Spleen (tissue), 11 donors: ENCODE results near the gene TJP1. TPM values are rescaled to one million over a fixed set of nuclear protein-coding genes. Genes with fewer than 3 reads are reported as not detected.
"Not testable (repeated sequence)": the region's sequence is repeated elsewhere in the genome, so short reads cannot be mapped to it uniquely, and the experiment has no call there.

Experiments used
- DNase-seq: peaks from one replicate; pipeline ENCODE4 v3.0.0-alpha.2; 2020
- H3K27ac ChIP-seq, 8 donors: fragments of 200-600 bp; sonication (generic) in 7 of 8; 1 replicate in 4 of 8; 2 replicates in 4 of 8; pipeline versions ENCODE4 v1.5.0 to v1.8.0; 2016 to 2021; ENCODE audit warnings: inconsistent platforms in 4 of 8, mild to moderate bottlenecking in 4 of 8, moderate library complexity in 1 of 8
- H3K27me3 ChIP-seq, 7 donors: fragments of 200-600 bp; sonication (generic) in 6 of 7; replicated peaks in 1 of 7; 1 replicate in 4 of 7; 2 replicates in 3 of 7; pipeline versions ENCODE4 v1.5.0 to v1.8.0; 2016 to 2021; ENCODE audit warnings: inconsistent platforms in 3 of 7, mild to moderate bottlenecking in 1 of 7
- H3K36me3 ChIP-seq, 6 donors: fragments of 200-600 bp; sonication (generic) in 5 of 6; 1 replicate in 4 of 6; 2 replicates in 2 of 6; pipeline versions ENCODE4 v1.5.0 to v1.8.0; 2016 to 2021; ENCODE audit warnings: inconsistent platforms in 2 of 6
- H3K4me1 ChIP-seq, 6 donors: fragments of 200-600 bp; sonication (generic) in 5 of 6; 1 replicate in 3 of 6; 2 replicates in 3 of 6; pipeline versions ENCODE4 v1.5.0 to v1.8.0; 2016 to 2021; ENCODE audit warnings: inconsistent platforms in 3 of 6
- H3K4me3 ChIP-seq, 8 donors: fragments of 200-600 bp; sonication (generic) in 7 of 8; 1 replicate in 4 of 8; 2 replicates in 4 of 8; pipeline versions ENCODE4 v1.5.0 to v1.8.0; 2016 to 2021; ENCODE audit warnings: inconsistent platforms in 4 of 8, mild to moderate bottlenecking in 4 of 8, moderate library complexity in 2 of 8
- H3K9me3 ChIP-seq, 8 donors: fragments of 200-600 bp; sonication (generic) in 7 of 8; 1 replicate in 4 of 8; 2 replicates in 4 of 8; pipeline versions ENCODE4 v1.5.0 to v1.8.0; 2016 to 2021; ENCODE audit warnings: inconsistent platforms in 4 of 8
- CTCF ChIP-seq, 11 experiments: fragments of 200-600 bp in 7 of 11; fragments of 450-650 bp in 4 of 11; sonication (generic) in 4 of 11; IDR thresholded peaks in 8 of 11; conservative IDR thresholded peaks in 3 of 11; 1 replicate in 7 of 11; 2 replicates in 4 of 11; pipeline versions ENCODE4 v1.4.0 to v1.8.0; 2016 to 2021; ENCODE audit warnings: antibody characterized with exemption in 11 of 11, inconsistent platforms in 4 of 11, mild to moderate bottlenecking in 1 of 11
- POLR2A ChIP-seq, 3 donors: fragments of 450-650 bp; IDR thresholded peaks; one replicate each; pipeline ENCODE4 v1.5.1; 2017; ENCODE audit warnings: antibody characterized with exemption in 3 of 3, mild to moderate bottlenecking in 1 of 3
- POLR2AphosphoS5 ChIP-seq, 3 donors: sonication (generic); formaldehyde crosslinking; IDR thresholded peaks; one replicate each; pipeline ENCODE4 v1.5.1; 2017; ENCODE audit warnings: antibody characterized with exemption in 3 of 3
- WGBS, 5 donors: extraction: QIAGEN DNeasy Blood & Tissue Kit in 3 of 5; methylation state at CpG; one replicate each; pipeline versions ENCODE4 v1.1.5 to v1.1.7; 2013 to 2018; 5-methylcytosine and 5-hydroxymethylcytosine counted together
- intact Hi-C: fragments of 100-400 bp; cut with DNase I; formaldehyde crosslinking; loops from one replicate; pipeline ENCODE4 v1.15.0; 2023; ENCODE audit warnings: low total_unique reads
- polyA plus RNA-seq, 3 donors: library from polyadenylated mRNA; stranded (reverse); fragments of 200-250 nt; gene quantifications; one replicate each; pipeline ENCODE4 v1.2.1, GENCODE V29; 2013
- total RNA-seq, 7 donors: library from RNA; depleted of rRNA in 3 of 7; stranded (reverse); fragments of >200 nt in 3 of 7; fragmentation: NEBNext Ultra II Directional in 4 of 7; extraction: Animal tissue kit (Norgen Biotek cat#: 25700) in 4 of 7; gene quantifications; one replicate each; pipeline versions ENCODE4 v1.1.0 to v1.2.1, GENCODE V29; 2016 to 2021
- donor health status: healthy with polysubstance abuse.
- donor health status: DM: no; HTN: no; CAD: no; lungs with moderate emphysema.
- donor health status: DM: no; HTN: no; CAD: no.
- donor health status: Bipolar disorder and iron deficiency.
- donor health status: healthy.
- donor health status: DM: no; HTN: no; CAD: no.
- donor health status: DM: yes; HTN: yes; CAD: no.

TJP1 gene
- total and polyA plus RNA-seq, 10 donors, result 2.9 to 71.8 (median 49.7) TPM

DNA sequence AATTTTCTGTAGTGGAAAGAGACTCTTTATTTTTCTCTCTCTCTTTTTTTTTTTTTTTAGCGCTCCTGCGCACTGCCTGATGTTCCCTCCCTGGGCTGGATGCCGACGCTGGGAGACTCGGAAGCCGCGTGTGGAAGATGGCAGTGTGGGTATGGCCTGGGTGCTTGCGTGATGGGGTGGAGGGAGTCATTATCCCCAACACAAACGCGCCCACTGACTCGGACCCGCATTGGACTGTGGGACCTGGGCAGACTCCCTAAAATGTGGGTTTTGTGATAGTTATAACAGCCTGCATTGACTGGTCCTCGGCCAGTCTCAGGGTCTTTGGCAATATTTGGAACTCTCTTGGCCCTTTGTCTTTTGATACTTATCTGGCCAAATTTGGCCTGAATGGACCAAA lies 157.9 kb downstream of the TJP1 start:
- intact Hi-C loops, result no loop called here
- WGBS, 5 donors, result 83 to 88% (median 85%) methylated on average over 12 to 13 of the region's 13 CpGs
- Histone ChIP-seq H3K36me3 (no peaks in the 10 kb centered on the region), H3K27ac (no peak overlapping the region), H3K4me1 (no peaks in the 10 kb centered on the region), H3K9me3 (no peaks in the 10 kb centered on the region), H3K27me3 (no peaks in the 10 kb centered on the region), H3K4me3 (no peak overlapping the region)
- no peak for DNase-seq
- TF ChIP-seq POLR2AphosphoS5 (IDR thresholded peaks at IDR 0.05) (no peak), POLR2A (IDR thresholded peaks at IDR 0.05) (no peak), CTCF (IDR thresholded peaks at IDR 0.05 in 8 of 11, conservative IDR thresholded peaks at IDR 0.05 in 3 of 11) (no peak)

GRCh38 chr15:29657476-29657817 lies 164.8 kb downstream of the TJP1 start:
- WGBS, 5 donors, result 82 to 87% (median 84%) methylated on average over 5 to 6 of the region's 6 CpGs
- intact Hi-C loops, H3K27me3 ChIP-seq: not testable (repeated sequence)

GRCh38 chr15:29656636-29657475 lies 165.4 kb downstream of the TJP1 start:
- H3K9me3 ChIP-seq, result peaks cover 0 to 34% (median 16%) of the 10 kb centered on the region in 8 donors
- no peaks in the 10 kb centered on the region for H3K27me3 ChIP-seq
- intact Hi-C loops, result no loop called here
- no peaks in the 10 kb centered on the region for H3K4me1 ChIP-seq
- WGBS, 5 donors, result 81 to 89% (median 87%) methylated on average over 33 of the region's 33 CpGs
- no peaks in the 10 kb centered on the region for H3K36me3 ChIP-seq
- TF ChIP-seq POLR2A (IDR thresholded peaks at IDR 0.05) (no peak), CTCF (IDR thresholded peaks at IDR 0.05 in 8 of 11, conservative IDR thresholded peaks at IDR 0.05 in 3 of 11) (no peak), POLR2AphosphoS5 (IDR thresholded peaks at IDR 0.05) (no peak)
- no peak overlapping the region for H3K27ac ChIP-seq
- no peak for DNase-seq
- no peak overlapping the region for H3K4me3 ChIP-seq

More at GRCh38 chr15:29657476-29657817, 164.8 kb downstream of the TJP1 start:
- H3K36me3 ChIP-seq, H3K27ac ChIP-seq, H3K4me3 ChIP-seq, H3K4me1 ChIP-seq, DNase-seq: not testable (repeated sequence)
- peaks cover 0 to 28% (median 13%) of the 10 kb centered on the region in 8 donors for H3K9me3 ChIP-seq

GRCh38 chr15:29652595-29652994 lies 169.7 kb downstream of the TJP1 start:
- H3K36me3 ChIP-seq, result no peaks in the 10 kb centered on the region
- H3K9me3 ChIP-seq, result peaks cover 0 to 39% (median 19%) of the 10 kb centered on the region in 8 donors
- no peaks in the 10 kb centered on the region for H3K27me3 ChIP-seq
- DNase-seq, result no peak
- WGBS, 5 donors, result 84 to 95% (median 89%) methylated on average over 7 of the region's 7 CpGs
- H3K27ac ChIP-seq, result no peak overlapping the region
- intact Hi-C loops, result no loop called here
- H3K4me3 ChIP-seq, result no peak overlapping the region
- no peaks in the 10 kb centered on the region for H3K4me1 ChIP-seq
- TF ChIP-seq POLR2AphosphoS5 (IDR thresholded peaks at IDR 0.05) (no peak), POLR2A (IDR thresholded peaks at IDR 0.05) (no peak), CTCF (IDR thresholded peaks at IDR 0.05 in 8 of 11, conservative IDR thresholded peaks at IDR 0.05 in 3 of 11) (no peak)
